Erythroblast (primary cell): Measurements from ENCODE around the gene NCOA4.

Experiments
- GATA1 ChIP-seq: IDR thresholded peaks from 2 replicates; pipeline ENCODE4 v1.6.1; 2011; ENCODE audit warnings: low read depth, mild to moderate bottlenecking, control low read depth, low read length, moderate library complexity
- POLR2A ChIP-seq: IDR thresholded peaks from 2 replicates; pipeline ENCODE4 v1.6.1; 2011; ENCODE audit warnings: mild to moderate bottlenecking, low read length

DNA sequence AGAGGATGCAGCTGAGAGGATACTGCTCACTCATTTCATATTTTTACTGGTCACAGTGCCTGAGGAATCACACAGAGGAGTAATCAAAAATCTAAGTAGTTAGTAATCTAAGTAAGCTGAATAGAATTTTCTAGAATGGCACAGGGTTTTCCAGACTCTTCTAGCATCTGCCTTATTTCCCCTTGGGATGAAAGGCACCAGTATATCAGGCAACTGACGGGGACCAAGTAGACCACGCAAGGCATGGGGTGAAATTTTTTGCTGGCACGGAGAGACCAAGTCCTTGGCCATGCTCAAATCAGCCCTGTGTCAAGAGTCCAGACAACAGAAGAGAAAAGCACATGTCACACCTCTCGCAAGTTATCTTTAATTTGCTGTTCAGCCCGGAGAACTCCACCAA is 14.2 kb downstream of the NCOA4 start:
- no peak for TF ChIP-seq POLR2A
- no peak for TF ChIP-seq GATA1
